NCI-H1048 (cell line): ENCODE data around the gene MXI1.

ENCODE experiments used
- DNase-seq: peaks from one replicate; lab custom pipeline; 2025; lab: John Stamatoyannopoulos, UW

Gene MXI1

GRCh38 chr10:110215286-110216170 is 8.1 kb downstream of the MXI1 start:
- no peak for DNase-seq

- no peak for DNase-seq
Observed at GRCh38 chr10:110216240-110216639, 8.8 kb downstream of the MXI1 start.

- DNase-seq = no peak
Observed at GRCh38 chr10:110216942-110217661, 9.7 kb downstream of the MXI1 start.

GRCh38 chr10:110217662-110218008 is 10.2 kb downstream of the MXI1 start:
- no peak for DNase-seq

DNA sequence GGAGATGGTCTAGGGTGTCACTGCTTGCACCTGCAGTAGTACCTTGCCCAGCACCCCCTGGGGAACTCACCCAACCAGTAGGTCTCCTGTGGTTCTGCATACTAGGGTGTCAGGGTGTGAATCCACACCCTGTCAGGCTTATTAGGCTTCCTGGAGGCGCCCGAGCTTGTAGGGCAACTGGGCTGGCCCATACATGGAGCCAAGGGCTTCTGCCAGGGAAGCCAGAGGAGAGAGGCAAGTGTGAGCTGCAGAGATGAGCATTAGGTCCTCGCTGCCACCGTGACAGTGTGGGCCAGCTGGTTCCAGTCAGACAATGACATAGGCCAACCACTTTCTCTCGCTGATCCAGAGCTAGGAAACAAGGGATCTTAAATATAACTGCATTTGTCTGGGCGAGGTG is 11.2 kb downstream of the MXI1 start:
- DNase-seq = no peak

- no peak for DNase-seq
Observed at GRCh38 chr10:110219884-110220283, 12.5 kb downstream of the MXI1 start.

DNA sequence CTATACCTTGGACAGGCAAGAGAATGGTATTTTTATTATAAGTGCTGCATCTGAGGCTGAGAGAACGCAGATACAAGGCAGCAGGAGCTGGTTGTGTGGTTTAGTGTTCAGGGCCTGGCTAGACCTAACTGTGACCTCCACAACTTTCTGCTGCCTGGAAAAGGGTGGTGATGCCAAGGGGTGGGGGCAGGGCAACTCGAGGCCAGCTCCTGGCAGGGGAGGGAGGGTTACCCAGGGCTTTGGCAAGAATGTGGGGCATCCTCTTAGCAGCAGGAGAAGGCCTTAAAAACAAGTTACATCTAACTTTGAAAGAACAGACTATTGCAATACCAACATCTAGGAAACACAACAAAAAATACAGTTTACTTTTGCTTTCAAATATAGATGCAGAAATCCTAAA is 13.0 kb downstream of the MXI1 start:
- no peak for DNase-seq

GRCh38 chr10:110221044-110221720 is 13.8 kb downstream of the MXI1 start:
- no peak for DNase-seq

- no peak for DNase-seq
Observed at GRCh38 chr10:110221721-110222261, 14.4 kb downstream of the MXI1 start.

DNA sequence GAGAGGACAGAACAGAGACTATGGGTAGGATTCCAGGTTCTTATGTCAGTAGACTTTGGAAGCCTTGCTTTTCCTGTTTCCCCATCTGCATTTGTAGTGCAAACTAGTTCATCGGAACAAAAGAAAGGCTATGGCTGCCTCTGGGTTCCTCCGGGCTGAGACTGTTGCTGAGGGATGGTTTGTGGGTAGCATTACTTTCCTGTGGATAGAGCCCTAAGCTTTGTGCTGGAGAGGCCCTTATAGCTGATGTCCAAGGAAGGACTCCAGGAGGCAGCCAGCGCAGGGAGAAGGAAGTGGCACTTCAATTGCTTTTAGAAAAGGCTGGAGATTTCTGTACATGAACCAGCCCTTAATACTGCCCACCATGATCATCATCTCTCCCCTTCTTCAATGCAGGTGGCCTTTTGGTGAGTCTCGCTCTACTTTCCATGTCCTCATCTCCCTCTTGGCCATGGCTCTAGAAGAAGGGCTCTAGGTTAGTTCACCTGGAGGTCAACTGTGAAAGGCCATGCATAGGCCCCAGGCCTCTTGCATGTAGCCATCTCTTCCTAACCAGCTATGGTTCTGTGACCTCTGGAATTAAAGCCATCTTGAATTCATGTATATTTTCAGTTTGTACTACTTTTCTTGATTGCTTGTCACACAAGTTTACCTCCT is 15.4 kb downstream of the MXI1 start:
- no peak for DNase-seq

DNA sequence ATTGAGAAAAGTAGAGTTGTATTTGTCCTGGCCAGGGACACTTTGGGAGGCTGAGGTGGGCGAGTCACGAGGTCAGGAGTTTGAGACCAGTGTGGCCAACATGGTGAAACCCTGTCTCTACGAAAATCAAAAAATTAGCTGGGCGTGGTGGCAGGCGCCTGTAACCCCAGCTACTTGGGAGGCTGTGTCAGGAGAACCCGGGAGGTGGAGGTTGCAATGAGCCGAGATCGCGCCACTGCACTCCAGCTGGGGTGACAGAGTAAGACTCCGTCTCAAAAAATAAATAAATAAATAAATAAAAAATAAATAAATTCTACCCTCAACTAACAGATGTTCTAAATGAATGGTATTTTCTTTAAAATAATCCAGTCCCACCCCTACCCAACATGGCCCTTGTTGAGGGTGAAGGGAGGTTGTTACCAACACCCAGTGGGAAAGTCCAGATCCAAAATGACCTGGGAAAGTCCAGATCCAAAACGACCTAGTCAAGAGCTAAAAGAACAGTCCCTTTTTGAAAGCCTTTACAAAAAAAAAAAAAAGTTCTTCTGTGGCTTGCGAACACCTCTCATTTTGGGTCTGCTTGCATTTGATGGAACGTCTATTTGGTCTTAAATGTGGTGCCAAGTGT is 16.0 kb downstream of the MXI1 start:
- no peak for DNase-seq

DNA sequence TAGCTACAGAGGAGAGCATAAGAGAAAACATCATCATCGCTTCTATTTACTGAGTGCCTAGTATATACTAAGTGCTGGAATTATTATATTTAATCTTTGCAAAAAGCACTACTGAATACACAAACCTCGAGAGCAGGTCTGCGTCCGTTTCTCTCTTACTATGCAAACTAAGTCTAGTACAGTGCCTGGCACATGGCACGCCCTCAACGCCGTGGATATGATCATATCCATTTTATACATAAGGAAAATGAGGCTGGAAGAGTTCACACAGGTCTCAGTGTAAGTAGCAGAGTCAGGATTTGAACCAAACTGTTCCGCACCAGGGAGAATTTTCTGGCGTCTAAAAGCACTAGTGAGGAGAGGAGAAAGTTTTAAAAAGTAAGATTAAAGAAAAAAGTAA is 17.6 kb downstream of the MXI1 start:
- no peak for DNase-seq

- no peak for DNase-seq
Observed at GRCh38 chr10:110225441-110225755, 18.0 kb downstream of the MXI1 start.

DNA sequence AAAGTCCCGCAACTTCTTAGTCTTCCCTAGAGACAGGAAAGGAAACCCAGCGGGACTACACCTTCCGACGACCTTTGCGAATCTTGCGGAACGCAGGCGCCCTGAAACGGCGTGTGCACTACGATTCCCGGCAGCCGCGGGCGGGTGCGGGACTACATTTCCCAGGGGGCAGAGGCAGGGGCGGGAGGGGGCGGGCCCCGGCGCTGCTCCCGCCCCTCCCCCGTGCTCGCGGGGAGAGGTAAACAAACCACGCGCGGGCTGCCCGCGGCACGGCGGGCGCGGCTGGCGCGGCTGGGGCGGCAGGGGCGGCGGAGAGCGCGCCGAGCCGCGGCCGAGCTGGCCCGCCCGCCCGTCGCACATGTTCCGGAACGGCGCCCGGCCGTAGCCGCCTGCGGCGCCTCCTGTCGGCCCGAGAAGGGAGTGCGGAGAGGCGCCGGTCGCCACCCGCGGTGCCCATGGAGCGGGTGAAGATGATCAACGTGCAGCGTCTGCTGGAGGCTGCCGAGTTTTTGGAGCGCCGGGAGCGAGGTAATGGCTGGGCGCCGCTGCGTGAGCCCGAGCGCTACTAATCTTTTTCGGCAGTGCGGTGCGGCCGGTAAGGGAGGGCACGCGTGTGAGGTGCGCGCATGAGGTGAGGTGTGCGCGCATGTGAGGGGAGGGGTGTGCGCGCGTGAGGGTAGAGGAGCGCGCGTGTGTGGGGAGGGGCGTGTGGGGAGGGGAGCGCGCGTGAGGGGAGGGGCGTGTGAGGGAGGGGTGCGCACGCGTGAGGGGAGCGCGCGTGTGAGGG is 18.5 kb downstream of the MXI1 start:
- peak; percentile 79 for DNase-seq

- peak; percentile 79 for DNase-seq
Observed at GRCh38 chr10:110226543-110226925, 19.1 kb downstream of the MXI1 start.

DNA sequence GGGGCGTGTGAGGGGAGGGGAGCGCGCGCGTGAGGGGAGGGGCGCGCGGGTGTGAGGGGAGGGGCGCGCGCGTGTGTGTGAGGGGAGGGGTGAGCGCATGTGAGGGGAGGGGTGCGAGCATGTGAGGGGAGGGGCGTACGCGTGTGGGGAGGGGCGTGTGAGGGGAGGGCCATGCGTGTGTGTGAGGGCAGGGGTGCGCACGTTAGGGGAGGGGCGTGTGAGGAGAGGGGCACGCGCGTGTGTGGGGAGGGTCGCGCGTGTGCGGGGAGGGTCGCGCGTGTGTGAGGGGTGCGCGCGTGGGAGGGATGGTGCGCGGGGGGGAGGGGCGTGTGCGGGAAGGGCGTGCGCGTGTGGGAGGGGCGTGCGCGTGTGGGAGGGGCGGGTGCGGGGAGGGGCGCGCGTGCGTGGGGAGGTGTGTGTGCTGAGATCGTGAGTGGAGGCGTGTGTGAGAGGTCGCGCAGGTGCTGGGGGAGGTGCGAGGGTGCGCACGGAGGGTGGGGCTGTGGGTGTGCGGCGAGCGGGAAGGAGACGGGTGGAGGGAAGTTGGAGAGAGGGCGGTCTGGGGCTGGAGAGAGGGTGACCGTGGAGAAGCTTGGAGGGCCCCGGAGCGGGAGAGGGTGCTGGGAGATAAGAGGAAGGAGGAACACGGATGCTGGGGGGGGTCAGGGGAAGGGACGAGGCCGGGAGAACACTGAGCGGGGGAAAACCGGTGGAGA is 19.7 kb downstream of the MXI1 start:
- peak; percentile 79 for DNase-seq

GRCh38 chr10:110228066-110228465 is 20.7 kb downstream of the MXI1 start:
- no peak for DNase-seq

- no peak for DNase-seq
Observed at GRCh38 chr10:110229155-110229554, 21.8 kb downstream of the MXI1 start.

- no peak for DNase-seq
Observed at GRCh38 chr10:110233846-110234245, 26.4 kb downstream of the MXI1 start.

GRCh38 chr10:110237894-110238480 is 30.6 kb downstream of the MXI1 start:
- no peak for DNase-seq
